Activated naive CD8-positive, alpha-beta T cell treated with anti-CD3 and anti-CD28 coated beads, Interleukin-2, amount 50 U/mL, for 16 hours (primary cell): ENCODE measurements around the gene FUBP1.
"Not testable (repeated sequence)": the region's sequence is repeated elsewhere in the genome, so short reads cannot be mapped to it uniquely, and the experiment has no call there.

Experiments used
- DNase-seq: peaks from one replicate; pipeline ENCODE4 v3.0.0-alpha.2; 2020; ENCODE audit warnings: low read depth, low spot score

Gene FUBP1

DNA sequence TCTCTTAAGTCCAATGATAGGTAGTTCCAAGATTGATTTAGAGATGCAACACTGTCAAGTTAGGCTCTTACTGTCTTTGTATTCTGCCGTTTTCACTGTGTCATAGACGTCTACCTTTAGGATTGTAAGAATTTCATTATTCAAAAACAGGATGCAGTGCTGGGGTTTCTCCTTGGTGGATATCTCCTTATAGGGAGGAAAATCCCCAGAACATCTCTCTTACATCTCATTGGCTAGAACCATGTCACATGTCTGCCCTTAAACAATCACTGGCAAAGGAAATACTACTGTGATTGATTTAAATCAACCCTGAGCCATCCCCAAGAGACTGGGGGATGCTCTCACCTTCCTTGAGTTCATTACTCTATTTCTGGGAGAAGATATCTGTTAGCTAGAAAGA is 10.9 kb upstream of the FUBP1 start:
- DNase-seq = no peak

DNA sequence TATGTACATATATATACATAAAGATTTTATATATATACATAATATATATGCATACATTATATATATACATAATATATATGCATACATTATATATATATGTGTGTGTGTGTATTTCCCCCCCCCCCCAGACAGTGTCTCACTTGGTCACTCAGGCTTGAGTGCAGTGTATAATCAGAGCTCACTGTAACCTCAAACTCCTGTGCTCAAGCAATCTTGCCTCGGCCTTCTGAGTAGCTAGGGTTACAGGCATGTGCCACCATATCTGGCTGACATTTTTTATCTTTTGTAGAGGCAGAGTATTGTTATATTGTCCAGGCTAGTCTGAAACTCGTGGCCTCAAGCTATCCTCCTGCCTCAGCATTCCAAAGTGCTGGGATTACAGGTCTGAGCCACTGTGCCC is 9.0 kb upstream of the FUBP1 start:
- no peak for DNase-seq

DNA sequence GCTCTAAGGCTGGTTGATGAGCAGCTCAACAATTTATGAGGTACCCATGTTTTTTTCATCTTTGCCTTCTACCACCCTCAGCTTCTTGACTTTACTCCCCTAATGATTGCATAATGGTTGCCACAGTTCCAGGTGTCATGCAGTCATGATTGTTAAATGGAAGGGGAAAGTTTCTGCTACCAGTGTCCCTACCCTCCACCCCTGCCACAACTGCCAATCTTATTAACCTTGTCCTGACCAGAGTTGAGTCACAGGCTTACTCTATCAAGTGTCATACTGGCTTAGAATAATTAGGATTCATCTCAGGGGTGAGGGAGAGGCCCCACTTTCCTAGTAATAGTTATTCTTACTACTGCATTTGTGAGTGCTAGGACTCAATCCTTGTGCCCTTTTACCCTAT is 7.9 kb upstream of the FUBP1 start:
- DNase-seq = no peak

DNA sequence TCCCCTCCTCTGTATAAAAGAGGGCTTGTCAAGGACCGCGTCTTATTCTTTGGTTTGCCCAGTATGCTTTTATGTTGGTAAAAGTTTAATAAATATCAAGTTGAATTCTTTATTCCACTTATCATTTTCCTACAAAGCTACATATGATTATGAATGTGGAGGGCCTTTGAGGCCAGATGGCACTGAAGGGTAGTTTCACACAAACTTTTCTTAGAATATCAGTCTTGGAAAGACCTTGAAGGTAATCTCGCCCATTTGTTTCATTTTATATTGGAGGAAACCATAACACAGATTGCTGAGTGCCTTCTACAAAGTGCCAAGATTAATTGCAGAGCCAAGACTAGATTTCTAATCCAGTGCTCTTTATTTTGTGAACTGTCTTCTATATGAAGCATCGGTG is 5.8 kb upstream of the FUBP1 start:
- no peak for DNase-seq

DNA sequence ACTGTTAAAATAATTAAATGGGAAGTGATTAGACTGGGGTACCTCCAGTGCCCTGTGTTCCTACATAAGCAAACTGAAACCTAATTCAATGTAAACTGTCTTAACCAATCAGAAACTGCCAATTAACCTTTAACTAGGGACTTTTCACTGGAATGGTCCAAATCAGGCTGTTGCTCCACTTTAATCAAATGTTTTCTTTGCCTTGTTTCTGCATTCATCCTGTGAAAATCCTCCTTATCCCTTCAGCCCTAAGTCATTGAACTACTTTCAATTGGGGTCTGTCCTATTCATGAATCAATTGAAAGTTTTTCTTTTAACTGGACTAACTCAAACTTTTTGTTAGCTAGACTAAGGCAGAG is 5.1 kb upstream of the FUBP1 start:
- DNase-seq = no peak

DNA sequence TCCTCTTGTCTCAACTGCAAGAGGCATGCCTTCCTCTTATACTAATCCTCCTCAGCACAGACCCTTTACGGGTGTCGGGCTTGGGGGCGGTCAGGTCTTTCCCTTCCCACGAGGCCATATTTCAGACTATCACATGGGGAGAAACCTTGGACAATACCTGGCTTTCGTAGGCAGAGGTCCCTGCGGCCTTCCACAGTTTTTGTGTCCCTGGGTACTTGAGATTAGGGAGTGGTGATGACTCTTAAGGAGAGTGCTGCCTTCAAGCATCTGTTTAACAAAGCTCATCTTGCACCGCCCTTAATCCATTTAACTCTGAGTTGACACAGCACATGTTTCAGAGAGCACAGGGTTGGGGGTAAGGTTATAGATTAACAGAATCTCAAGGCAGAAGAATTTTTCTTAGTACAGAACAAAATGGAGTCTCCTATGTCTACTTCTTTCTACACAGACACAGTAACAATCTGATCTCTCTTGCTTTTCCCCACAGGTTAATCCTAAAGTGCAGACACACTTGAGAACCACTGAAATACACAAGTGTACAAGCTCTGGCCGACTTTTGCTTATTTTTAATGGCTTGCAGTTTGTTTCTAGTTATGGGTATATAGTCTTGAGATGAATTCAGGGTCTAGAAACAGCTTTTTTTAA is 4.6 kb upstream of the FUBP1 start:
- not testable (repeated sequence) for DNase-seq

DNA sequence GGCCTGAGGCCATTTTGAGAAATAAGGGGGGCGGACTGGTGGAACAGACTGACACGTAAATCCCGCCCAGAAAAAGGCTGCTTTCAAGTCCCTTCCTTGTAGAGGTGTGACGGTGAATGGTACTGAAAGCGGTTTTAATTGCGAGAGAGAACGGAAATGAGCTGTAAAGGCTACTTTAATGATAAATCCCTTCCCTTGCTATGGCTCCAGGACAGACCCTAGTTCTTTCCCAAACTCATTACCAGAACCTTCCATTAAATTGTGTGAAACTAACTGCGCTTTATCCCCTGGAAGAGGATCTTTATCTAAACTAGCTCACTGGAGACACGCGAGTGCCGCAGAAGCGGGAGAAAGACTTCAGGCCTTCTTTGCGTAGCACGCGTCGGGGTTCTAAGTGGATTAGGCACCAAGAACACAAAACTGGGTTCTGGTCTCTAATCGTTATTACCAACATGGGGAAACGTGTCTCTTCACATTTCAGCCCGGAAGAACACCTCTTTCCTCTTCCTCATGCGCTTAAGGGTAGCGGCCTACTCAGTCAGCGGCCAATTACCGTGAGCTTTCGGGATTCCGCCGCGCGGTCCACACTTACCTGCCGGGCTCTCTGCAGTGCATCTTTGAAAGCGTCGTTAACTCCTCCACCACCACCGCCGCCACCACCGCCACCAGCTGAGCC is 441 bp downstream of the FUBP1 start:
- DNase-seq = peak; percentile 62

DNA sequence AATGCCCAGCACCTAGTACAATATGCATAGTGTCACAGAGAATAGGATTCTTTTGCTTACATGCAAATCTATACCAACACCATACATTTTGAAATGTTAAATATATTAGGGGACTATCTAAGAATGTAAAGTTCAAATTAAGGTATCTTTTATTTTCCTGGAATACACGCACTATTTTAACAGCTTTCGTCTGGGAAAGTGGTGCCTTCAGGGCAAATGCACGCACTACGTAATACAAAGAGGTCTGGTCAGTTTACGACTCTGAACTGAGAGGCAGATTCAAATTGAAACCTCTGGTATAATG is 931 bp downstream of the FUBP1 start:
- no peak for DNase-seq

DNA sequence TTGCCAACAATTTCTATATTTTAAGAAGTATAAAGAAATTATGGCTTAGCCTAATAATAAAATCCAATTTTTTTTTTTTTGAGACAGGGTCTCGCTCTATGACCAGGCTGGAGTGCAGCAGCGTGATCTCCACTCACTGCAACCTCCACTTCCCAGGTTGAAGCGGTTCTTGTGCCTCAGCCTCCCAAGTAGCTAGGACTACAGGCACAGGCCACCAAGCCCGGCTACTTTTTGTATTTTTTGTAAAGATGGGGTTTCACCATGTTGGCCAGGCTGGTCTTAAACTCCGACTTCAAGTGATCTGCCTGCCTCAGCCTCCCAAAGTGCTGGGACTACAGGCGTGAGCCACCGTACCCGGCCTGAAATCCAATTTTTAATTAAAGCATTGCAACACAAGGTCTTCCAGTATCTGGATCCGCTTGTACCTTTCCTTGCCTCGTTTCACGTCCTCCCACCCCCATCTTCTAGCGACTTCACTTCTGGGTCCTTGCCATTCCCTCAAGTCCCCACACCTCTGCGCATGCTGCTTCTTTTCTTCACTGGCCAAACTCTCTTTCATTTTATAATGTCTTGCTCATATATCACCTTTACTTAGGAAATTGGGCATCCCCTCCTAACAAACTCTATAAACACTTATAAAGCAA is 2.3 kb downstream of the FUBP1 start:
- DNase-seq = no peak

DNA sequence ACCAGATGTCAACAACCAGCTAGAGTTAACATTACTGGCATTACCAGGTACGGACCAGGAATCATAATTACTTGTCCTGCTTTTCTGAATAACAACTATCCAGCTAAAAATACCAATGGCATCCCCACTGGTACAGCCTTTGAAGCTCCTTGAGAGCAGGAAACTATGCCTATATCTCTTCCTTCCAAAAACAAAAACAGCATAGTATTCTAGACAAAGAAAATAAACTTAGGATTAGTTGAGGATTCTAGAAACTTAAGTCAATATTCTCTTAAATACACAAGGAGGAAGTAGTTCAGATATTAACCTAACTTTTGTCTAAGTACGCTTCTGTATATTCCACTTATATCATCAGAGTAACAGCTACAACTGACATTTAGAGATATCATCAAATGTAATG is 3.0 kb downstream of the FUBP1 start:
- DNase-seq = no peak

DNA sequence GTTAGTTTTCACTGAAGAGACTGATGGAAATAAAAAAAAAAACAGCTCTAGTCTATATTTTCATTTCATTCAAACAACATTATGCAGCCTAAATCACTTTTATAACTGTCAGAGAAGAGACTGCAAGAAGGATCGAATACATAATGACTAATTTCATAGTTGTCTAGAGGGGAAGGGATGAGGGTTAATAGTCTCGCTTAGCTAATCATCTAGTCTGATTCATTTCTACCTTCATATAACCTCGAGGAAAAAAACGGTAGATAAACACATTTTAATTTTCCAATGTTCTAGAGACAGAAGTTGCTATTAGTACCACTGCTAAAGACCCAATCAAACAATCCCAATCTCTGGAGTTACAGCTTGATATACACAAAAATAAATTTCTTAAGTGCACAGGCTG is 3.5 kb downstream of the FUBP1 start:
- no peak for DNase-seq

DNA sequence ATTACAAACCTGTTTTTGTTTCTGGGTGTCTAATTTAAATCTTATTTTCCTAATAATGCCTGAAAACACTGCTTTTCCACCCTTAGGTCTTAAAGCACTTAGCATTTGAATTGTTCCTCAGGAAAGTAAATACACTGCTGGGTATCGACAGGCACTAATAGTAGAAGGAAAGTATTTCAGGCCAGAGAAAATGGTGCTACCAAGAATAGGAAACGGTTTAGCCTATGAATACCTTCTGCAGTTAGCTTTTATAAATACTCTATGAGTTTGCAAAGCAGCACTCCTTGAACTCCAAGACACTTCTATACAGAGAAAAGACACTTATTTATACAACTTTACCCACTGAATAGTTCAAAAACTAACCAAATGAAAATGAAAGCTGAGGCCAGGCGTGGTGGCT is 6.8 kb downstream of the FUBP1 start:
- DNase-seq = no peak

DNA sequence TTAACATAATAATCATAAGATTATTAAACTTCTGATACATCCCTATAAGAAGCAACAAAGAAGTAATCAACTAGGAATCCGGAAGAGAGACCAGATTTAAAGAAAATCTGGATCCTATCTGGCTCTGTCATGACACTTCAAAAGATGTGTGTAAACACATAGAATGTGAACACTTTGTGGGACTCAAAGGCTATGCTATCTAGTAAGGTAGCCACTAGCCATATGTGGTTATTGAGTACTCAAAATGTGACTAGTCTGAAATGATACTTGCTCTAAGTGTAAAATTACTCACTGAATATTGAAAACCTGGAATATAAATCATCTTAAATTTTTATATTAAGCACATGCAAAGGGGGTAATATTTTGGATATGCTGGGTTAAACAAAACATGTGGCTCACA is 8.7 kb downstream of the FUBP1 start:
- DNase-seq = no peak

DNA sequence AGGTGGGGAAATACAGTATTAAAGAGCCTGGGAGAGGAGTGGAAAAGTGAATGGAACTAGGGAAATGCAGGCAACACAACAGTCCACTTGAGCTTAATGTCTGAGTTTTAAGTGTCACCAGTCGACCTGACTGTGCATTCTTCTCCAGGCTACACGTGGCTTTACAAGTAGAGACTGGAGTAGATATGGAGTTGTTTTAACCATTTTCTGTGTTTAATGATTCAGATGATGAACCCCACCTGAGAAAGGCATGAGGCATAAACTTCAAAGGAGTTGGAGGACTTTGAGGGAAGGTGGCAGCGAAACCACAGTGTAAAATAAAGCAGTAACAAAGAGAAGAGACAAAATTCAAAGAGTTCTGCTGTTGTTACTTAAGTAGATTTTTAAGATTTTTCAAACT is 12.6 kb downstream of the FUBP1 start:
- DNase-seq = no peak

DNA sequence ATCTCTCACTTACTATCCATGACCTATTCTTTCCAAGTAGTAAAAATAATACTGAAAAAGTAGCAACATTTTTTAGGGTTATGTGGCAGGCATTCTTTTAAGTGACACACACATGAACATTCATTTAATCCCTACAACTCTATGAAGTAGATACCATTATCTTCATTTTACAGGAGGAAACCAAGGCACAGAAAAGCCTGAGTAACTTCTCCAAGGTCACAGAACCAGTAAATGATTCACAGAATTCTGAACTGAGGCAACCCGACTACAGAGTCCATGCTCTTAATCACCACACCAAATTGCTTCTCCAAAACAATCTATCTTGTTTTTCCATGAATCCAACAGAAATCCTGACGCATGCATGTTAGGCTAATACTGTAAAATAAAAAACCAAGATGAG is 17.5 kb downstream of the FUBP1 start:
- no peak for DNase-seq

DNA sequence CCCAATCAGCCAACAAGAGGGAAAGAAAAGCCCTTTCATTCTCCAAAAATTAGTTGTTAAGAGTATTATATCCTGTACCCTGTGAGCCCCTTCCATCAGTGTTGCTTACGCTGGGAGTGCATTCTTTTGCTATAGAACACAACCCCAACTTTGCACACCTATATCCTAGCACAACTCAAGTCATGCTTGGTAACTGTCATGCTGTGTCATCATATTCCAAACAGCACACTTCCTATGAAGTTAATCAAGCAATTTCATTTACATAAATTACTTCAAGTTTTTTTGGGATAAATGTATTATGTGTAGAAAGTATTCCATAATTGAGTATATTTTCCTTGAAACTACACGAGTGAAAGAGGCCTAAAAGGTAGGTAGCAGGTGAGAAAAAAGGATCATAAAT is 20.0 kb downstream of the FUBP1 start:
- no peak for DNase-seq

DNA sequence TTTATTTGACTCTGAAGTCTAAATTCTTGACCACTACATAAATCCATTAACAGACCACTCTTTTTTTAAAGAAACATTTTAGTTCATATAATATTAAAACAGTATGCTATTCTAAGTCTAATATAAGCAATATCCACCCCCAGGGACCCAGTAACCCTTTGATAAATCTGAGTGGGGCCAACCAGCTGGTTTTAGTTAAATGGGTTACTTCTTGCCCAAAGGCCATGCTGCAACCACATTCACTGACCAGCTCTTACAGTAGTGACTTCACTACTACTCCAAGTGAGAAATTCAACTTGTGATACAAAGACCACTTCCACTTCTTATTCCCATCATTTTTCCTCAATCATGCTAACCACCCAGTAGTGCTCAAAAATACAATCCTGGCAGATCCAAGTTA is 20.5 kb downstream of the FUBP1 start:
- no peak for DNase-seq

DNA sequence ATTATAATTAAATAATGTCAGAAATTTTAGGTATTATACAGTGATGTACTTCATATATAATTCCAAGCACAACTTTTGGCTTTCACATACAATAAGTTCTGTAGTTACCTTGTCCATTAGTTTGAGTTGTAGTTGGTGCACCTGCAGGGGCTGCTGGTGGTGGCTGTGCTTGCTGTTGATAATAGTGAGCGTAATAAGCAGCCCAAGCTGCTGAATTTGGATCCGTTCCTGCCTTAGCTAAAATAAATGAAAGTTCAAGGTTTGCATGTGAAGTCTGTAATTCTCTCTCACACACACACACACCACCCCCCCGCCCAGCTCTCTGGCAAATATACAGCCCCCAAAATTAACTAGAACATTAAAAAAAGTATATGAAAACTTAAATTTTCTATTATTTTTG is 22.4 kb downstream of the FUBP1 start:
- DNase-seq = no peak

DNA sequence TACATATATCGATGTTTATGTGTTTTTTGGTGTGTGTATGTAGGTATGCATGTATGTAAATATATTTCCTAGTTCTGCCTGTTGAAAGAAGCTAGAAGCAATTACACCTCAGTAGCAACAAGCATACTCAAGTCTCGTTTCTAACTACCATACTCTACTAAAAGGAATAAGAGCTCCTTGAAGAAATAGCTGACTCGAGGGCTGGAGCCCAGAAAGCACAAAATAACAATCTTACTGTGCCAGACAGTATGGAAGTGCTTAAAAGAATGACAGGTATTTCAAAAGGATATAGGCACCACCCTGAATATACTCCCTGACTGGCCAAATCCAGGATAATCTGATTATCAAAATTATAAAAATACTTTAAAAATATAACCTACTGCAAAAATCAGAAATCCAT is 23.2 kb downstream of the FUBP1 start:
- no peak for DNase-seq

DNA sequence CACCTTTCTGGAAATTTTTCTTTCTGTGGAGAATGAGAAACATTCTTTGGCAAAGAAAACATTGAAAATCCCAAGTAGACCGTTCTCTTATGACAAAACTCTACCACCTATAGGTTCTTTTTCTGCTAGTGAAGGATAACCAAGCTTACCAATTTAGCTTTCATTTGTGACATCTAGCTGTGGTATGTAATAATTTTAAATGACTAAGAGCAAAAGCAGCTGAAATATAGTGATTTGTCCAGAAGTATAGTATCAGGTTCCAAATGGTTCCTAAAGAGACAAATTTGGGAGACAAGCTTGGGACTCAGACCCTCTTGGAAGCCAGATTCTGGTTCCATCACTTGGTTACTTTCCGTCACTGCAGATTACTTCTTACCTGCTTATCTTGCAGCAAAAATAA is 24.4 kb downstream of the FUBP1 start:
- no peak for DNase-seq

DNA sequence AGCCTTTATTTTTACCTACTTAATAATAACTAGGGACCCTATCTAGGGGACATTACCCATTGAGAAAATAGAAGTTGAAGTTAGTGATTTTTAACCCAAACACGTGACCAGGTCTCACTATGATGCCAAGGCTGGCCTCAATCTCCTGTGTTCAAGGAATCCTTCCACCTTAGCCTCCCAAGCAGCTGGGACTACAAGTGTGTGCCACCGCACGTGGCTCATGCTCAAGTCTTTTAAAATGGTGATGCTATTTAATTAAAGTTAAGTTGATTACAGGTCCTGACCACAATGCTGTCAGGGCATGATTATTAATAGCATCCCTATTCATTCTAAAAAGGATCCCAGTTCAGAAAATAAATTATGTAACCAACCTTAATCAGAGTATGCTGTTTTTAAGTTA is 25.0 kb downstream of the FUBP1 start:
- no peak for DNase-seq

DNA sequence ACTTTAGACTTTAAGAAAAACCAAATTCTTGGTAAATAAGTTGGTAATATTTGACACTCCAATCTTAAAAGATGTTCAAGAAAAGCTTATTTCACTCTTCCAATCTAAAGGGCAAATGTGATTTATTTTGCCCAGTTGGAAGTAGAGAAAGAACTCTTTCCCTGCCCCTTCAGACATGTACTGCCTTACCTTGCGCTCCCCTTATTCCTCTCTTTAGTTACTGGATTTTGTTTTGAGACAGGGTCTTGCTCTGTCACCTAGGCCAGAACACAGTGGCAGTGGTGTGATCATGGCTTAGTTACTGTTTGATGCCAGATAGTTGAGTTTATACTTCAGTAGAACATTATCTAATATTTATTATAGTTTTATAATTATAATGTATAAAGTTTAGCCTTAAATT is 27.5 kb downstream of the FUBP1 start:
- DNase-seq = no peak

DNA sequence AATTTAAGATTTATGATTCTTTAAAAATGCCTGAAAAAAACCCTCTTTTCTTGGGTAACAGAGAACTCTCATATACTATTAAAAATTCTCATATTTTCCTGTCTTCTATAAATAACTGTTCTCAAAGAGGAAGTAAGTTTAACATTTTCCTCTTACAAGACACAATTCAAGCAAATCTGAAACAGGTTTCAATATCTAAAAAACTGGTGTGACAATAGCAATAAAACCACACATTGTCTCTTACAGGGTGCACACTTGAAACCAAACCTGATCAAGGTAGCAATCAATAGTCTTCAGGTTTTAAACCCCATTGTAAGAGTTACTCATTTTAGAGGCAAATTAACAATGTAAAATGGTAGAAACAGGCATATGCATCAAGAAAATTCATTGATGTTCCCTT is 28.0 kb downstream of the FUBP1 start:
- no peak for DNase-seq
